H9 (cell line): ENCODE data around the gene ALPG. TPM values are rescaled to one million over a fixed set of nuclear protein-coding genes. Genes with fewer than 3 reads are reported as not detected.

Experiments used
- DNase-seq: peaks from one replicate; pipeline ENCODE4 v3.0.0-alpha.2; 2017
- H2AFZ ChIP-seq: one replicate; pipeline ENCODE4 v1.6.1; 2013; ENCODE audit warnings: mild to moderate bottlenecking, low read length, control low read depth, moderate library complexity
- H2AK5ac ChIP-seq: 2 replicates; pipeline ENCODE4 v1.6.1; 2013; ENCODE audit warnings: low read length, control low read depth, mixed read lengths; ENCODE audit not compliant: insufficient read length
- H2BK120ac ChIP-seq: one replicate; pipeline ENCODE4 v1.6.1; 2013; ENCODE audit warnings: low read depth, mild to moderate bottlenecking, low read length, control low read depth, inconsistent platforms; ENCODE audit not compliant: poor library complexity, severe bottlenecking
- H2BK12ac ChIP-seq: 2 replicates; pipeline ENCODE4 v1.6.1; 2013; ENCODE audit warnings: low read length, control low read depth, mixed read lengths, low read depth; ENCODE audit not compliant: insufficient read length
- H2BK15ac ChIP-seq: 2 replicates; pipeline ENCODE4 v1.6.1; 2013; ENCODE audit warnings: low read depth, low read length, control low read depth
- H2BK20ac ChIP-seq: one replicate; pipeline ENCODE4 v1.6.1; 2013; ENCODE audit warnings: low read depth, mild to moderate bottlenecking, low read length, control low read depth, inconsistent platforms; ENCODE audit not compliant: poor library complexity, severe bottlenecking
- H2BK5ac ChIP-seq: 2 replicates; pipeline ENCODE4 v1.6.1; 2013; ENCODE audit warnings: low read length, control low read depth, mixed read lengths; ENCODE audit not compliant: insufficient read length
- H3K14ac ChIP-seq: 2 replicates; pipeline ENCODE4 v1.6.1; 2013; ENCODE audit warnings: low read length, control low read depth; ENCODE audit not compliant: insufficient read depth
- H3K18ac ChIP-seq: 2 replicates; pipeline ENCODE4 v1.6.1; 2013; ENCODE audit warnings: low read depth, mild to moderate bottlenecking, mixed read lengths, low read length, control low read depth; ENCODE audit not compliant: insufficient read length
- H3K23ac ChIP-seq: 2 replicates; pipeline ENCODE4 v1.6.1; 2013; ENCODE audit warnings: low read length, control low read depth, mixed read lengths, low read depth; ENCODE audit not compliant: insufficient read length
- H3K23me2 ChIP-seq: 2 replicates; pipeline ENCODE4 v1.6.1; 2013; ENCODE audit warnings: low read depth, mild to moderate bottlenecking, mixed read lengths, low read length, control low read depth; ENCODE audit not compliant: insufficient read length, poor library complexity, severe bottlenecking
- H3K27ac ChIP-seq: 2 replicates; pipeline ENCODE4 v1.5.1; 2013; ENCODE audit warnings: low read length, control low read depth, mixed read lengths, low read depth; ENCODE audit not compliant: insufficient read length
- H3K27me3 ChIP-seq: 2 replicates; pipeline ENCODE4 v1.6.1; 2013; ENCODE audit warnings: low read length, control low read depth, inconsistent platforms; ENCODE audit not compliant: insufficient read depth
- H3K4ac ChIP-seq: 2 replicates; pipeline ENCODE4 v1.6.1; 2013; ENCODE audit warnings: low read depth, mild to moderate bottlenecking, control low read depth, inconsistent platforms, low read length, moderate library complexity
- H3K4me1 ChIP-seq: 2 replicates; pipeline ENCODE4 v1.6.1; 2013; ENCODE audit warnings: low read length, control low read depth, inconsistent platforms; ENCODE audit not compliant: insufficient read depth
- H3K4me2 ChIP-seq: 2 replicates; pipeline ENCODE4 v1.6.1; 2013; ENCODE audit warnings: low read length, control low read depth, mixed read lengths; ENCODE audit not compliant: insufficient read length, insufficient read depth
- H3K56ac ChIP-seq: 2 replicates; pipeline ENCODE4 v1.6.1; 2013; ENCODE audit warnings: low read depth, mild to moderate bottlenecking, mixed read lengths, low read length, control low read depth; ENCODE audit not compliant: insufficient read length
- H3K79me1 ChIP-seq: 2 replicates; pipeline ENCODE4 v1.6.1; 2013; ENCODE audit warnings: low read depth, mild to moderate bottlenecking, moderate library complexity, low read length, control low read depth, inconsistent platforms; ENCODE audit not compliant: insufficient read depth, poor library complexity, severe bottlenecking
- H3K79me2 ChIP-seq: 2 replicates; pipeline ENCODE4 v1.6.1; 2013; ENCODE audit warnings: low read length, control low read depth, inconsistent platforms; ENCODE audit not compliant: insufficient read depth
- H3K9ac ChIP-seq: 2 replicates; pipeline ENCODE4 v1.6.1; 2013; ENCODE audit warnings: low read length, control low read depth, mixed read lengths; ENCODE audit not compliant: insufficient read length; ENCODE audit errors: extremely low read depth
- H3K9me3 ChIP-seq: one replicate; pipeline ENCODE4 v1.6.1; 2013; ENCODE audit warnings: low read depth, low read length, inconsistent platforms; ENCODE audit not compliant: control insufficient read depth
- H3T11ph ChIP-seq: one replicate; pipeline ENCODE4 v1.6.1; 2013; ENCODE audit warnings: mild to moderate bottlenecking, low read length, control low read depth, inconsistent platforms
- H4K20me1 ChIP-seq: one replicate; pipeline ENCODE4 v1.6.1; 2013; ENCODE audit not compliant: control insufficient read depth, insufficient read length, insufficient read depth
- H4K5ac ChIP-seq: 2 replicates; pipeline ENCODE4 v1.6.1; 2013; ENCODE audit warnings: low read depth, mild to moderate bottlenecking, mixed read lengths, low read length, control low read depth; ENCODE audit not compliant: insufficient read length
- H4K8ac ChIP-seq: replicated peaks from 2 replicates; pipeline ENCODE4 v1.6.1; 2013; ENCODE audit warnings: low read length, control low read depth, mixed read lengths, low read depth; ENCODE audit not compliant: insufficient read length
- H4K91ac ChIP-seq: 2 replicates; pipeline ENCODE4 v1.6.1; 2013; ENCODE audit warnings: low read depth, mild to moderate bottlenecking, moderate library complexity, mixed read lengths, low read length, control low read depth; ENCODE audit not compliant: insufficient read length
- H3K27ac Mint-ChIP-seq, 3 experiments: 2 replicates in 2 of 3; 3 replicates in 1 of 3; pipeline ENCODE4 v1.8.0; 2020 to 2021; ENCODE audit warnings: mixed read lengths in 3 of 3, mild to moderate bottlenecking in 1 of 3, moderate library complexity in 1 of 3
- H3K27me3 Mint-ChIP-seq: 2 replicates; pipeline ENCODE4 v1.8.0; 2021; ENCODE audit warnings: low read depth, mild to moderate bottlenecking, moderate library complexity, mixed read lengths
- H3K36me3 Mint-ChIP-seq, 3 experiments: 2 replicates in 2 of 3; 3 replicates in 1 of 3; pipeline ENCODE4 v1.8.0; 2020 to 2021; ENCODE audit warnings: low read depth in 3 of 3, mixed read lengths in 3 of 3; ENCODE audit not compliant: insufficient read depth in 1 of 3
- H3K4me1 Mint-ChIP-seq, 2 experiments: 2 replicates each; pipeline ENCODE4 v1.8.0; 2020; ENCODE audit warnings: mixed read lengths in 2 of 2
- H3K4me3 Mint-ChIP-seq, 2 experiments: 2 replicates in 1 of 2; 3 replicates in 1 of 2; pipeline ENCODE4 v1.8.0; 2020 to 2021; ENCODE audit warnings: mild to moderate bottlenecking in 2 of 2, mixed read lengths in 2 of 2, moderate library complexity in 1 of 2
- H3K9me3 Mint-ChIP-seq, 2 experiments: 2 replicates in 1 of 2; 3 replicates in 1 of 2; pipeline ENCODE4 v1.8.0; 2020; ENCODE audit warnings: mild to moderate bottlenecking in 2 of 2, mixed read lengths in 2 of 2, moderate library complexity in 1 of 2
- WGBS: extraction: QIAGEN DNeasy Blood & Tissue Kit; methylation state at CpG from one replicate; pipeline ENCODE4 v1.1.7; 2013; ENCODE audit warnings: missing lambda C conversion rate, low lambda C conversion rate, mixed read lengths; ENCODE audit not compliant: insufficient read length; ENCODE audit errors: extremely low coverage; 5-methylcytosine and 5-hydroxymethylcytosine counted together
- total RNA-seq: library from RNA; stranded (reverse); gene quantifications from 2 replicates; pipeline ENCODE4 v1.2.1, GENCODE V29; 2021
- TF ChIP-seq, protein P1 (sequence below): fragments of 200-600 bp; sonication (generic); conservative IDR thresholded peaks from 3 replicates; pipeline ENCODE4 v1.8.0; 2021; ENCODE audit warnings: antibody characterized with exemption, mild to moderate bottlenecking

The ALPG gene
- total RNA-seq, 1 experiment from 2014 or later = 1.3 TPM

DNA sequence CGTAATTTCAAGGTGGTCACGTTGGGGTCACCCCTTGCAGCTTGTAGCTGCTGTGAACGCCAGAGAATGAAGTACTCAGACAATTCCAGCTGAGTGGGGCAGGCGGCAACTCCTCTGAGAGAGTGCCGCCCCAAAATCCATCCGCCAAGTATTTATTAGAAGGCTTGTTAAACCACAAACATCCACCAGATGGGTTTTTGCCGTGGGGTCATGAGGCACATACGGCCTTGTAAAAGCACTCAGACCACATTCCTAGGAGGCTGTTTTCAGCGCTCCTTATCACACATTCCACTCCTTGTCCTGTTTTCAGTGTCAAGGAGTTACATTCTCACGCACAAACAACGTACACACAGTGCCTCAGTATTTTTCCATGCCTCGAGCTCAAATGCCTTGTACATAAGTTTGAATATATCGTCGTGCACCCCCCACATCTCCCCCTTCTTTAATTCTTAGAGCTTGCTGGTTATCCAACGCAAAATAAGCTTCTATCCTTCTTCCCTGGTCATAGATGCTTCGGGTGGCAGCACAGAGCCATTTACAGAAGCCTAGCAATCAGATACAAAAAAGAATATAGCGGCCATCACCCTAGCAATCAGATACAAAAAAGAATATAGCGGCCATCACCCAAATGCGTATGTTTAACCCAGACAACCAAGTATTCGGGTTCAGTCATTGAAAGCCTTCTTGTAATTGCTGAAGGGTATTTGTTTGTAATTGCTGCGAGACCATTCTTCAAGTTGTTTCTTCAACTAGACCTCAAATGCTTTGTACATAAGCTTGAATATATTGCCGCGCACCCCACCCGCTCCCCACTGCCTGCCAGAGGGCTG is 20.8 kb upstream of the ALPG start:
- H4K5ac ChIP-seq = no peak overlapping the region
- no peak overlapping the region for H3K27ac Mint-ChIP-seq

More for the DNA sequence above, 20.8 kb upstream of the ALPG start:
- peaks cover 0 to 2% of the 10 kb centered on the region in 2 experiments; a peak in 2 of 5 replicates for H3K9me3 Mint-ChIP-seq
- no peak overlapping the region for H3K14ac ChIP-seq
- no peak for DNase-seq
- no peaks in the 10 kb centered on the region for H3K79me1 ChIP-seq
- TF ChIP-seq, protein P1, sequence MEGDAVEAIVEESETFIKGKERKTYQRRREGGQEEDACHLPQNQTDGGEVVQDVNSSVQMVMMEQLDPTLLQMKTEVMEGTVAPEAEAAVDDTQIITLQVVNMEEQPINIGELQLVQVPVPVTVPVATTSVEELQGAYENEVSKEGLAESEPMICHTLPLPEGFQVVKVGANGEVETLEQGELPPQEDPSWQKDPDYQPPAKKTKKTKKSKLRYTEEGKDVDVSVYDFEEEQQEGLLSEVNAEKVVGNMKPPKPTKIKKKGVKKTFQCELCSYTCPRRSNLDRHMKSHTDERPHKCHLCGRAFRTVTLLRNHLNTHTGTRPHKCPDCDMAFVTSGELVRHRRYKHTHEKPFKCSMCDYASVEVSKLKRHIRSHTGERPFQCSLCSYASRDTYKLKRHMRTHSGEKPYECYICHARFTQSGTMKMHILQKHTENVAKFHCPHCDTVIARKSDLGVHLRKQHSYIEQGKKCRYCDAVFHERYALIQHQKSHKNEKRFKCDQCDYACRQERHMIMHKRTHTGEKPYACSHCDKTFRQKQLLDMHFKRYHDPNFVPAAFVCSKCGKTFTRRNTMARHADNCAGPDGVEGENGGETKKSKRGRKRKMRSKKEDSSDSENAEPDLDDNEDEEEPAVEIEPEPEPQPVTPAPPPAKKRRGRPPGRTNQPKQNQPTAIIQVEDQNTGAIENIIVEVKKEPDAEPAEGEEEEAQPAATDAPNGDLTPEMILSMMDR = no peak; the same call in 2 of the 3 replicates
- no peak overlapping the region for H3K23ac ChIP-seq
- H3K27me3 ChIP-seq = peaks cover 38% of the 10 kb centered on the region; the same call in 1 of the 2 replicates
- no peak overlapping the region for H4K91ac ChIP-seq
- no peak overlapping the region for H2AK5ac ChIP-seq
- H4K8ac ChIP-seq = no peak overlapping the region
- peaks cover 91% of the 10 kb centered on the region for H3K27me3 Mint-ChIP-seq
- no peaks in the 10 kb centered on the region for H4K20me1 ChIP-seq
- H3K4me2 ChIP-seq = peak overlapping the region; percentile 71
- H3K27ac ChIP-seq = no peak overlapping the region
- H3K4me1 Mint-ChIP-seq = peaks cover 34 to 44% of the 10 kb centered on the region in 2 experiments
- H3K79me2 ChIP-seq = no peaks in the 10 kb centered on the region
- no CpG with 5 or more reads among the region's 24 CpGs for WGBS
- peaks cover 23% of the 10 kb centered on the region for H3K23me2 ChIP-seq
- no peak overlapping the region for H2AFZ ChIP-seq
- H2BK120ac ChIP-seq = no peak overlapping the region
- H3K18ac ChIP-seq = no peak overlapping the region
- peak overlapping the region; percentile 64 to 78 for H3K4me3 Mint-ChIP-seq
- H3K36me3 Mint-ChIP-seq = peaks cover 1 to 32% (median 3%) of the 10 kb centered on the region in 3 experiments; a peak in 5 of 7 replicates
- H2BK12ac ChIP-seq = no peak overlapping the region
- H3K4me1 ChIP-seq = no peaks in the 10 kb centered on the region
- H2BK5ac ChIP-seq = no peak overlapping the region
- no peaks in the 10 kb centered on the region for H3K9me3 ChIP-seq
- H2BK20ac ChIP-seq = no peak overlapping the region
- H3K56ac ChIP-seq = no peak overlapping the region
- no peak overlapping the region for H3K4ac ChIP-seq
- no peak overlapping the region for H3T11ph ChIP-seq
- no peak overlapping the region for H2BK15ac ChIP-seq
- no peak overlapping the region for H3K9ac ChIP-seq
